PFSK-1 (cell line): ENCODE data around the gene ZNF12.

Experiments used
- FOXP2 ChIP-seq: optimal IDR thresholded peaks from 2 replicates; pipeline ENCODE3; 2011; ENCODE audit warnings: borderline replicate concordance, control low read depth, inconsistent platforms; ENCODE audit not compliant: insufficient read depth; ENCODE audit errors: extremely low read length, extremely low read depth
- POLR2AphosphoS5 ChIP-seq: IDR thresholded peaks from 2 replicates; pipeline ENCODE4 v1.6.1; 2012; ENCODE audit warnings: low read depth, mild to moderate bottlenecking, control low read depth, low read length, moderate library complexity
- REST ChIP-seq, 2 experiments: IDR thresholded peaks; 2 replicates each; pipeline versions ENCODE4 v1.6.1 to v1.8.0; 2011 to 2012; ENCODE audit warnings: low read depth in 2 of 2, low read length in 2 of 2, control low read depth in 1 of 2, inconsistent platforms in 1 of 2, mild to moderate bottlenecking in 1 of 2, moderate library complexity in 1 of 2; ENCODE audit not compliant: insufficient read depth in 1 of 2
- SIN3A ChIP-seq: IDR thresholded peaks from 2 replicates; pipeline ENCODE4 v1.6.1; 2012; ENCODE audit warnings: mild to moderate bottlenecking, low read length, moderate library complexity, borderline replicate concordance; ENCODE audit not compliant: insufficient read depth
- TAF1 ChIP-seq: IDR thresholded peaks from 2 replicates; pipeline ENCODE4 v1.6.1; 2012; ENCODE audit warnings: low read length, control low read depth, borderline replicate concordance; ENCODE audit not compliant: insufficient read depth

The ZNF12 gene

GRCh38 chr7:6718124-6718523 is 11.4 kb upstream of the ZNF12 start:
- TF ChIP-seq POLR2AphosphoS5 (no peak), SIN3A (no peak), REST (IDR thresholded peaks at IDR 0.05; ENCODE audit: insufficient read depth in 1 of 2, low read depth in 2 of 2, low read length in 2 of 2) (no peak)

- TF ChIP-seq REST (IDR thresholded peaks at IDR 0.05; ENCODE audit: insufficient read depth in 1 of 2, low read depth in 2 of 2, low read length in 2 of 2) (no peak), TAF1 (no peak), SIN3A (no peak), FOXP2 (no peak), POLR2AphosphoS5 (no peak)
These were observed 7.6 kb upstream of the ZNF12 start for GRCh38 chr7:6714360-6714759.

- TF ChIP-seq FOXP2 (no peak), REST (IDR thresholded peaks at IDR 0.05; ENCODE audit: insufficient read depth in 1 of 2, low read depth in 2 of 2, low read length in 2 of 2) (no peak), SIN3A (no peak), POLR2AphosphoS5 (no peak), TAF1 (no peak)
These were observed 3.1 kb upstream of the ZNF12 start for GRCh38 chr7:6709808-6710207.

- TF ChIP-seq SIN3A (no peak), FOXP2 (no peak), REST (IDR thresholded peaks at IDR 0.05; ENCODE audit: insufficient read depth in 1 of 2, low read depth in 2 of 2, low read length in 2 of 2) (no peak), TAF1 (no peak), POLR2AphosphoS5 (no peak)
These were observed 1.6 kb upstream of the ZNF12 start for GRCh38 chr7:6708304-6708703.

- TF ChIP-seq POLR2AphosphoS5 (no peak), TAF1 (no peak), FOXP2 (no peak), REST (IDR thresholded peaks at IDR 0.05; ENCODE audit: insufficient read depth in 1 of 2, low read depth in 2 of 2, low read length in 2 of 2) (no peak), SIN3A (no peak)
These were observed 635 bp downstream of the ZNF12 start for GRCh38 chr7:6705959-6706665.
